ENCODE results near the gene MS4A10. TPM values are rescaled to one million over a fixed set of nuclear protein-coding genes. Genes with fewer than 3 reads are reported as not detected.
A peak's percentile ranks its signal among the peaks of the same experiment; 100 is the strongest.

The MS4A10 gene
- total and polyA plus RNA-seq, 10 of the 15 experiments (the other 5 are each of a cell fraction or from before 2014, with no cell fraction given) = not detected

DNA sequence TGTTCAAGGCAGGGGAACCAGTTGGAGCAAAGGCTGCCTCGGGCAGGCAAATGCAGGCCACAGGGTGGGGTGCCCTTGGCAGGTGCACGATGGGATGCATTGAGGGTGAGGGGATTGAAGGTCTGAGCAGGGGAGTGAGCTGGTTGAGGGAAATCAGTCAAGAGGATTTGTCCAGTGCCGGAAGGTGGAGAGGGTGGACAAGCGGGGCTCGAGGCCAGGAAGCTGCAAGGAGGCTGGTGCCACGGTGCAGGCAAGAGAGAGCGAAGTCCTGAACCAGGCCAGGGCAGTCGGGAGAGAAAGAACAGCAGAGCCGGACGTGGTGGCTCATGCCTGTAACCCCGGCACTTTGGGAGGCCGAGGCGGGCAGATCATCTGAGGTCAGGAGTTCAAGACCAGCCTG, 10.4 kb upstream of the MS4A10 start (continued):
- TF ChIP-seq CTCF (IDR thresholded peaks at IDR 0.05 in 2 of 3, conservative IDR thresholded peaks at IDR 0.05 in 1 of 3; ENCODE audit: control insufficient read depth in 2 of 3, extremely low read depth in 1 of 3, insufficient read depth in 1 of 3, low read depth in 3 of 3, low read length in 3 of 3) = no peak
- no peak for TF ChIP-seq IKZF1 (conservative IDR thresholded peaks at IDR 0.05)

GRCh38 chr11:60775420-60775961, 9.6 kb upstream of the MS4A10 start:
- peaks cover 11% of the 10 kb centered on the region for H3K4me1 ChIP-seq (ENCODE audit: control insufficient read depth, insufficient read depth, low read length)
- in situ Hi-C loops (cut with MboI) (no loop called here), intact Hi-C loops (cut with micrococcal nuclease; ENCODE audit: unreplicated experiment) (loop anchor here (1.0 to 2.0 kb wide), 4 partner anchors 47 to 124 kb away; no protein-coding TSS in a partner anchor)
- no TSS peak for BruUV-seq (replicated peaks)
- DNase-seq (ENCODE audit: low read depth, low spot score) (peak; percentile 67), FAIRE-seq (peak; percentile 91), ATAC-seq (peak; percentile 94)
- no peaks in the 10 kb centered on the region for H3K79me2 ChIP-seq (ENCODE audit: control insufficient read depth, insufficient read depth, low read length)
- H3K4me2 ChIP-seq (ENCODE audit: control insufficient read depth, insufficient read depth) = no peak overlapping the region
- H4K20me1 ChIP-seq (ENCODE audit: control insufficient read depth, insufficient read depth) = no peaks in the 10 kb centered on the region; the same call in 1 of the 2 replicates
- no peak overlapping the region for H3K4me3 ChIP-seq
- CTCF ChIA-PET = interaction anchor here (0.6 to 9.3 kb wide), 27 partner anchors 10 to 510 kb away, joined by 3 to 184 read pairs (median 5); partner anchors contain the start of genes MS4A10, PRPF19, TMEM109 and ZP1
- RAD21 ChIA-PET (ENCODE audit: unreplicated experiment) = interaction anchor here (0.6 to 8.4 kb wide), 16 partner anchors 9 to 414 kb away, joined by 3 to 119 read pairs (median 4); partner anchors contain the start of genes MS4A10 and TMEM109
- no peak overlapping the region for H3K27ac ChIP-seq (ENCODE audit: control insufficient read depth, insufficient read depth)
- SMC1A ChIA-PET (ENCODE audit: uncharacterized antibody, unreplicated experiment) = interaction anchor here (0.6 to 12.5 kb wide), 21 partner anchors 11 to 414 kb away, joined by 3 to 143 read pairs (median 4); partner anchors contain the start of gene MS4A15
- H3K9me3 ChIP-seq (replicated peaks; ENCODE audit: control insufficient read depth, insufficient read depth, low read length) = no peaks in the 10 kb centered on the region; the same call in 2 of the 3 replicates
- H3K9ac ChIP-seq (ENCODE audit: control insufficient read depth, insufficient read depth, low read length) = no peak overlapping the region
- no peaks in the 10 kb centered on the region for H3K27me3 ChIP-seq (replicated peaks in 1 of 2; ENCODE audit: control insufficient read depth in 2 of 2, insufficient read depth in 2 of 2, low read length in 1 of 2)
- POLR2A ChIA-PET = interaction anchor here (1.0 to 2.1 kb wide), 5 partner anchors 10 to 139 kb away, joined by 5 to 8 read pairs (median 6); partner anchors contain the start of gene TMEM109
- H2AFZ ChIP-seq (ENCODE audit: control insufficient read depth, low read depth, low read length) = peak overlapping the region; percentile 65
- H3K36me3 ChIP-seq (ENCODE audit: control insufficient read depth in 2 of 2, insufficient read depth in 2 of 2, low read length in 1 of 2) = no peaks in the 10 kb centered on the region
- WGBS (ENCODE audit: insufficient coverage, insufficient replicate concordance, low lambda C conversion rate, missing lambda C conversion rate) = 4% methylated on average over 15 of the region's 15 CpGs
- 0 out of 2 replicates have a peak, but pooled peaks have one; percentile 25 for TF ChIP-seq FOXM1 (IDR thresholded peaks at IDR 0.05; ENCODE audit: low read depth, low read length)
- TF ChIP-seq EED (IDR thresholded peaks at IDR 0.05; ENCODE audit: low read depth) = peak; percentile 44; the same call in 1 of the 2 replicates
- no peak for TF ChIP-seq SKIL (IDR thresholded peaks at IDR 0.05; ENCODE audit: low read depth, poor library complexity, severe bottlenecking)
- TF ChIP-seq YY1 (IDR thresholded peaks at IDR 0.05; ENCODE audit: low read depth, low read length) = peak; percentile 68; the same call in 1 of the 2 replicates
- TF ChIP-seq SIN3A (IDR thresholded peaks at IDR 0.05; ENCODE audit: low read depth, low read length) = no peak
- no peak for TF ChIP-seq STAT1 (conservative IDR thresholded peaks at IDR 0.05)
- TF ChIP-seq, protein P1, sequence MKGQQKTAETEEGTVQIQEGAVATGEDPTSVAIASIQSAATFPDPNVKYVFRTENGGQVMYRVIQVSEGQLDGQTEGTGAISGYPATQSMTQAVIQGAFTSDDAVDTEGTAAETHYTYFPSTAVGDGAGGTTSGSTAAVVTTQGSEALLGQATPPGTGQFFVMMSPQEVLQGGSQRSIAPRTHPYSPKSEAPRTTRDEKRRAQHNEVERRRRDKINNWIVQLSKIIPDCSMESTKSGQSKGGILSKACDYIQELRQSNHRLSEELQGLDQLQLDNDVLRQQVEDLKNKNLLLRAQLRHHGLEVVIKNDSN (IDR thresholded peaks at IDR 0.05; ENCODE audit: borderline replicate concordance, extremely low read length, insufficient read depth, low read depth, low read length) = no peak
- TF ChIP-seq DPF2 (IDR thresholded peaks at IDR 0.05) = 0 out of 2 replicates have a peak, but pooled peaks have one; percentile 18
- 0 out of 3 replicates have a peak, but pooled peaks have one; percentile 37 for TF ChIP-seq POU2F2 (IDR thresholded peaks at IDR 0.05; ENCODE audit: borderline replicate concordance, low read depth, low read length)
- peak; percentile 84 for TF ChIP-seq SMC3 (IDR thresholded peaks at IDR 0.05; ENCODE audit: borderline replicate concordance, low read length)
- TF ChIP-seq MTA2 (IDR thresholded peaks at IDR 0.05; ENCODE audit: low read depth) = 0 out of 2 replicates have a peak, but pooled peaks have one; percentile 34
- TF ChIP-seq NBN (IDR thresholded peaks at IDR 0.05) = peak; percentile 71; the same call in 1 of the 2 replicates
- TF ChIP-seq, protein P2, sequence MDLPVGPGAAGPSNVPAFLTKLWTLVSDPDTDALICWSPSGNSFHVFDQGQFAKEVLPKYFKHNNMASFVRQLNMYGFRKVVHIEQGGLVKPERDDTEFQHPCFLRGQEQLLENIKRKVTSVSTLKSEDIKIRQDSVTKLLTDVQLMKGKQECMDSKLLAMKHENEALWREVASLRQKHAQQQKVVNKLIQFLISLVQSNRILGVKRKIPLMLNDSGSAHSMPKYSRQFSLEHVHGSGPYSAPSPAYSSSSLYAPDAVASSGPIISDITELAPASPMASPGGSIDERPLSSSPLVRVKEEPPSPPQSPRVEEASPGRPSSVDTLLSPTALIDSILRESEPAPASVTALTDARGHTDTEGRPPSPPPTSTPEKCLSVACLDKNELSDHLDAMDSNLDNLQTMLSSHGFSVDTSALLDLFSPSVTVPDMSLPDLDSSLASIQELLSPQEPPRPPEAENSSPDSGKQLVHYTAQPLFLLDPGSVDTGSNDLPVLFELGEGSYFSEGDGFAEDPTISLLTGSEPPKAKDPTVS (IDR thresholded peaks at IDR 0.05; ENCODE audit: low read depth, low read length) = no peak
